ENCODE results near the gene TRIM38. TPM values are rescaled to one million over a fixed set of nuclear protein-coding genes. Genes with fewer than 3 reads are reported as not detected.
A peak's percentile ranks its signal among the peaks of the same experiment; 100 is the strongest.

TRIM38 gene
- total RNA-seq, 2 donors from 2014 or later = 3.9 to 4.0 TPM

DNA sequence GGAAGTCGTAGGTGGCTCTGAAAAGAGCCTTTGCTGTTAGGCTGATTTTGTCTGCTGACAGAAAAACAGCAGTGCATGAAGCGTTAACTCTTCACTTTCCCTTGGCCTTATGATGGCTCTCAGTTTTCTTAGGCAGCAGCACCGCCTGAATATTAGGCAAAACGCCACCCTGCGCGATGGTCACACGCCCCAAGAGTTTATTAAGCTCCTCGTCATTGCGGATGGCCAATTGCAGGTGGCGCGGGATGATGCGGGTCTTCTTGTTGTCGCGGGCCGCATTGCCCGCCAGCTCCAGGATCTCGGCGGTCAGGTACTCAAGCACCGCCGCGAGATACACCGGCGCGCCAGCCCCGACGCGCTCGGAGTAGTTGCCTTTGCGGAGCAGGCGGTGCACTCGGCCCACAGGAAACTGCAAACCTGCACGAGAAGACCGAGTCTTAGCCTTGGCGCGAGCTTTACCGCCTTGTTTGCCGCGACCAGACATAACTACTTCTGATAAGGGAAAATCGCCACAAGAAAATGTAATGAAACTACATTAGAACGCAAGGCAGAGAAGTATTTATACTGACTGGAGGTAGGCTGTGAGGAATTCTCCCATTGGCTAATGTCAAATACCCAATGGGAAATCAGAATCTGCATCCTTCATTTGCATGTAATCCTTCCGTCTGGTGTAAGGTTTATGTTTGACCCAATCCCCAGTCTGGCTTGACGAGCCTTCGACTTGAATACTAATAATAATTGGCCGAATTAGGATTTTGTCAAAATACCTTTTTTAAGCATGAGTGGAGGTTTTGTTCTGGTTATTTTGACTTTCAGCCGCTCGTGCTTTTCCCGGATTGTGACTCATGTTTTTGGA is 70.7 kb downstream of the TRIM38 start:
- Histone ChIP-seq H3K36me3 (replicated peaks in 1 of 2; ENCODE audit: insufficient read depth in 1 of 2, low read depth in 2 of 2) (no peaks in the 10 kb centered on the region), H3K27ac (peak overlapping the region; percentile 76 to 92 (median 83)), H3K4me3 (peak overlapping the region in 1 of 2 donors; percentile 4), H3K4me1 (peaks cover 26% of the 10 kb centered on the region), H3K27me3 (no peaks in the 10 kb centered on the region), H3K9me3 (no peaks in the 10 kb centered on the region)
- intact Hi-C loops (cut with DNase I) = no loop called here
- peak; percentile 70 to 98 (median 96) for TF ChIP-seq POLR2A (IDR thresholded peaks at IDR 0.05)
- TF ChIP-seq, protein P1, sequence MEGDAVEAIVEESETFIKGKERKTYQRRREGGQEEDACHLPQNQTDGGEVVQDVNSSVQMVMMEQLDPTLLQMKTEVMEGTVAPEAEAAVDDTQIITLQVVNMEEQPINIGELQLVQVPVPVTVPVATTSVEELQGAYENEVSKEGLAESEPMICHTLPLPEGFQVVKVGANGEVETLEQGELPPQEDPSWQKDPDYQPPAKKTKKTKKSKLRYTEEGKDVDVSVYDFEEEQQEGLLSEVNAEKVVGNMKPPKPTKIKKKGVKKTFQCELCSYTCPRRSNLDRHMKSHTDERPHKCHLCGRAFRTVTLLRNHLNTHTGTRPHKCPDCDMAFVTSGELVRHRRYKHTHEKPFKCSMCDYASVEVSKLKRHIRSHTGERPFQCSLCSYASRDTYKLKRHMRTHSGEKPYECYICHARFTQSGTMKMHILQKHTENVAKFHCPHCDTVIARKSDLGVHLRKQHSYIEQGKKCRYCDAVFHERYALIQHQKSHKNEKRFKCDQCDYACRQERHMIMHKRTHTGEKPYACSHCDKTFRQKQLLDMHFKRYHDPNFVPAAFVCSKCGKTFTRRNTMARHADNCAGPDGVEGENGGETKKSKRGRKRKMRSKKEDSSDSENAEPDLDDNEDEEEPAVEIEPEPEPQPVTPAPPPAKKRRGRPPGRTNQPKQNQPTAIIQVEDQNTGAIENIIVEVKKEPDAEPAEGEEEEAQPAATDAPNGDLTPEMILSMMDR (IDR thresholded peaks at IDR 0.05) = no peak
- 1% methylated on average over 20 to 47 of the region's 47 CpGs for WGBS, 2 donors
- ATAC-seq = peak; percentile 90
- DNase-seq = peak; percentile 56 to 85 (median 67)

- H3K27ac ChIP-seq = peak overlapping the region; percentile 76 to 92 (median 83)
- peaks cover 26% of the 10 kb centered on the region for H3K4me1 ChIP-seq
- no peaks in the 10 kb centered on the region for H3K27me3 ChIP-seq
- intact Hi-C loops (cut with DNase I) = no loop called here
- DNase-seq (no peak), ATAC-seq (peak; percentile 21)
- no peaks in the 10 kb centered on the region for H3K36me3 ChIP-seq (replicated peaks in 1 of 2; ENCODE audit: insufficient read depth in 1 of 2, low read depth in 2 of 2)
- no peaks in the 10 kb centered on the region for H3K9me3 ChIP-seq
- H3K4me3 ChIP-seq = no peak overlapping the region
- TF ChIP-seq, protein P1 (IDR thresholded peaks at IDR 0.05) = no peak
- TF ChIP-seq POLR2A (IDR thresholded peaks at IDR 0.05) = no peak
- WGBS, 2 donors = 7 to 8% methylated on average over 19 of the region's 19 CpGs
Measured at GRCh38 chr6:26033941-26034354, 71.3 kb downstream of the TRIM38 start.

DNA sequence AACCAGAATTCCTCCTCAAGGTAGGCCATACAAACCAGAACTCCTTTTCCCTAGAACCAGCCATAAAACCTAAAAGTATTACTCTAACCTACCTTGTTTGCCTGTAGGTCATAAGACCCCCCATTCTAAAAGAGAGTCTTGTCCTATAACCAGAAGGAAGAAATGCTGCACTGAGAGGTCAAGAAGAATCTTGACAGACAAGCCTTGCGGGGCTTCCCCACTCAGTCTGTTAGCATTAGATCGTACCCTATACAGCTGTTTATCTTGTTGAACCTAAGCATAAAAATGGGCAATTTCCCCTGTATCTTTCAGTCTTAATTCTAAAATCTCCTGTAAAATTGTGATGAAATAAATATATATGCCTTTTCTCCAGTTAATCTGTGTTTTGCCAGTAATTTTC is 72.3 kb downstream of the TRIM38 start:
- TF ChIP-seq, protein P1 (IDR thresholded peaks at IDR 0.05) = no peak
- TF ChIP-seq POLR2A (IDR thresholded peaks at IDR 0.05) = no peak
- Histone ChIP-seq H3K27ac (no peak overlapping the region), H3K4me1 (peaks cover 26% of the 10 kb centered on the region), H3K27me3 (no peaks in the 10 kb centered on the region), H3K9me3 (no peaks in the 10 kb centered on the region), H3K4me3 (no peak overlapping the region), H3K36me3 (replicated peaks in 1 of 2; ENCODE audit: insufficient read depth in 1 of 2, low read depth in 2 of 2) (no peaks in the 10 kb centered on the region)
- ATAC-seq = no peak
- no peak for DNase-seq
- WGBS, 2 donors = 91 to 94% methylated on average over 2 of the region's 2 CpGs
- intact Hi-C loops (cut with DNase I) = no loop called here

Small RNAs within 50 kb of the gene (small RNA-seq; reads per million reads assigned to genes)
- not detected for gene HIST1H1PS2

Other genes with a start within 250 kb of the TRIM38 start
- 10 to 100 TPM in 1 of 2 donors, 1 to 10 TPM in 1; 4.0 to 10.6 TPM for gene SLC17A4, start 208.1 kb upstream of the TRIM38 start, total RNA-seq
- not detected for gene SLC17A1, start 130.8 kb upstream of the TRIM38 start, total RNA-seq
- not detected for gene SLC17A3, start 88.6 kb upstream of the TRIM38 start, total RNA-seq
- gene SLC17A2, start 32.1 kb upstream of the TRIM38 start, total RNA-seq = not detected
- 1 to 10 TPM; 2.0 to 5.4 TPM for gene HFE, start 124.6 kb downstream of the TRIM38 start, total RNA-seq

Data from body of pancreas (tissue), 4 donors.